ENCODE measurements around the gene CDKAL1. TPM values are rescaled to one million over a fixed set of nuclear protein-coding genes. Genes with fewer than 3 reads are reported as not detected.

The CDKAL1 gene
- total and polyA plus RNA-seq, 2 of the 13 experiments (the other 11 are each of a cell fraction or from before 2014, with no cell fraction given) = 9.5 to 27.7 TPM

DNA sequence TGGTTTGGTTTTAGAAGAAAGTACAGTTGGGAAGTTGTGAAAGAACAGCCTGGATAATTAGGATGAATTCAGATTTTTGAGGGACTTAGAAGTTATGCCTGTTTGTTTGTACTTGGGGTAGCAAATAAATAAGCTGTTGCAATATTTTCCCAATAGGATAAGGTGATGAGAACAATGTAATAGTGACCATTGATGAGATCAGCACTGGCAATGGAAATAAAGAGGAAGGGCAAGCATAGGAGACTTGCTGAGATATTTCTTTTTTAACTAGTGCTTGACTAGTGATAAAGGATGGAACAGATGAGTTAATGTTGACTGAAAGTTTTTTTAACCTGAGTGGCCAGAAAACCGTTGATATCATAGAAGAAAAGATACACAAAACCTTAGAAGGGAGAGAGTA is 498.8 kb downstream of the CDKAL1 start:
- BruUV-seq (replicated peaks) = no TSS peak
- H3K36me3 ChIP-seq (replicated peaks in 1 of 2; ENCODE audit: control insufficient read depth in 1 of 2, insufficient read depth in 2 of 2, low read length in 2 of 2) = no peaks in the 10 kb centered on the region
- no peak overlapping the region for H3K4me3 ChIP-seq (replicated peaks in 1 of 3; ENCODE audit: insufficient read depth in 1 of 3, low read depth in 2 of 3, low read length in 3 of 3)
- H3K27me3 ChIP-seq (ENCODE audit: control insufficient read depth in 1 of 2, insufficient read depth in 2 of 2, low read length in 2 of 2) = no peaks in the 10 kb centered on the region
- no peak overlapping the region for H2AFZ ChIP-seq (ENCODE audit: low read length)
- ChIA-PET CTCF (ENCODE audit: low intra/inter-chr PET ratio, low total read pairs) (no interaction called here), POLR2A (no interaction called here)
- intact Hi-C loops (cut with micrococcal nuclease; ENCODE audit: unreplicated experiment) = no loop called here
- no peak overlapping the region for H3K27ac ChIP-seq (ENCODE audit: extremely low read length, insufficient read depth, low read length)
- no peaks in the 10 kb centered on the region for H3K4me1 ChIP-seq (ENCODE audit: insufficient read depth, low read length)
- no peaks in the 10 kb centered on the region for H4K20me1 ChIP-seq (ENCODE audit: insufficient read depth, low read length)
- FAIRE-seq (no peak), DNase-seq (ENCODE audit: low spot score) (no peak), ATAC-seq (no peak)
- in situ Hi-C loops (cut with HindIII; ENCODE audit: extremely low pct_ligation_motif_present, low pct_unique_long_range_greater_than_20kb) = no loop called here
- WGBS (ENCODE audit: low lambda C conversion rate) = 80% methylated on average over 1 of the region's 1 CpG
- no peaks in the 10 kb centered on the region for H3K9me3 ChIP-seq (ENCODE audit: low read length)
- TF ChIP-seq ZNF7 (CRISPR knock-in tag; IDR thresholded peaks at IDR 0.05) (no peak), ZFP37 (CRISPR knock-in tag; IDR thresholded peaks at IDR 0.05; ENCODE audit: borderline replicate concordance) (no peak)
- H3K4me2 ChIP-seq (ENCODE audit: low read depth, low read length) = no peak overlapping the region
- H3K79me2 ChIP-seq (ENCODE audit: insufficient read depth, low read length) = no peaks in the 10 kb centered on the region
- no peak overlapping the region for H3K9ac ChIP-seq (ENCODE audit: insufficient read depth, low read depth, low read length)

DNA sequence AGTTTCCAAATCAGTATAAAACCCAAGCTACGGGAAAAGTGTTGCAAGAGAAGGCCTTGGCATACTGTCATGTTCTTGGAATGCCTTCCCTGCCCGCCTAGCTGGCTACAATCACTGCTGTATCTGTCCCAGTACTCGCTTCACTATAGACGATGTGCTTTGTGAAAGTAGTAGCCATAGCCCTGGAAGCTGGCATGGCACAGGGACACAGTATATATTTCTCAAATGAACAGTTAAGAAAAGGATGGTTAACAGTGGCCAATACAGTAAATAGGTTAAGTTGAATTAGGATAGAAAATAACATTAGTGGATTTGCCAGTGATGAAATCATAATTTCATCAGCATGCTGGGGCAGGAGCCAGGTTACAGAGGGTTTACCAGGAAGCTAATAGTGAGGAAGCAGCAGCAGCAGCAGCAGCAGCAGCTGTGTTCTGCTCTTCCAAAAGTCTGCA is 499.3 kb downstream of the CDKAL1 start:
- WGBS (ENCODE audit: low lambda C conversion rate) = 95% methylated on average over 4 of the region's 4 CpGs

DNA sequence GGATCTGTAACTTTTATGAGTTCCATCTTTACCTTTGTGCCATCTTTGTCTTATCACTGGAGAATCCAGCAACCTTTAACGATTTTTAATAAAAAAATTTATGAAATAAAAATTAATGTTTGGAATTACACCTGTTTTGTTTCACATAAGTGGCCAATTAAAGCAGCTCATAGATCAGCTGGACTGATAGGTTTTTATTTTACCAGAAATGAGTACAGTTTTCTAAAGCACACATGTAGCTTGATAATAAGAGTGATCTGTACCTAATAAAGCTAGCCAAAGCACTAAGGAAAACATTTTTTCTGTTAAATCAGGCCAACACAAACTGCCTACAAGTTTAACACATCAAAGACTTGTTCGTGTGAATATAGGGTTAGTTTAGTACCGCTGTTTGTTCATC is 500.1 kb downstream of the CDKAL1 start:
- intact Hi-C loops (cut with micrococcal nuclease; ENCODE audit: unreplicated experiment) = no loop called here
- H3K36me3 ChIP-seq (replicated peaks in 1 of 2; ENCODE audit: control insufficient read depth in 1 of 2, insufficient read depth in 2 of 2, low read length in 2 of 2) = no peaks in the 10 kb centered on the region
- ChIA-PET CTCF (ENCODE audit: low intra/inter-chr PET ratio, low total read pairs) (no interaction called here), POLR2A (no interaction called here)
- ATAC-seq = no peak
- no peak overlapping the region for H3K4me2 ChIP-seq (ENCODE audit: low read depth, low read length)
- no peak overlapping the region for H3K27ac ChIP-seq (ENCODE audit: extremely low read length, insufficient read depth, low read length)
- H3K4me1 ChIP-seq (ENCODE audit: insufficient read depth, low read length) = no peaks in the 10 kb centered on the region
- no TSS peak for BruUV-seq (replicated peaks)
- H3K4me3 ChIP-seq (replicated peaks in 1 of 3; ENCODE audit: insufficient read depth in 1 of 3, low read depth in 2 of 3, low read length in 3 of 3) = no peak overlapping the region
- WGBS (ENCODE audit: low lambda C conversion rate) = 75% methylated on average over 3 of the region's 3 CpGs
- H3K9ac ChIP-seq (ENCODE audit: insufficient read depth, low read depth, low read length) = no peak overlapping the region
- no peaks in the 10 kb centered on the region for H4K20me1 ChIP-seq (ENCODE audit: insufficient read depth, low read length)
- no peaks in the 10 kb centered on the region for H3K79me2 ChIP-seq (ENCODE audit: insufficient read depth, low read length)
- H3K9me3 ChIP-seq (ENCODE audit: low read length) = no peaks in the 10 kb centered on the region
- in situ Hi-C loops (cut with HindIII; ENCODE audit: extremely low pct_ligation_motif_present, low pct_unique_long_range_greater_than_20kb) = no loop called here
- H2AFZ ChIP-seq (ENCODE audit: low read length) = no peak overlapping the region
- FAIRE-seq = peak; percentile 21
- DNase-seq (ENCODE audit: low spot score) = no peak
- no peaks in the 10 kb centered on the region for H3K27me3 ChIP-seq (ENCODE audit: control insufficient read depth in 1 of 2, insufficient read depth in 2 of 2, low read length in 2 of 2)
- TF ChIP-seq ZC3H4 (CRISPR knock-in tag; IDR thresholded peaks at IDR 0.05; ENCODE audit: borderline replicate concordance) (no peak), EZH2 (conservative IDR thresholded peaks at IDR 0.05; ENCODE audit: low read depth, low read length) (no peak), SIN3B (IDR thresholded peaks at IDR 0.05; ENCODE audit: low read length) (no peak), ZNF816 (CRISPR knock-in tag; IDR thresholded peaks at IDR 0.05; ENCODE audit: borderline replicate concordance) (no peak), RBM39 (IDR thresholded peaks at IDR 0.05; ENCODE audit: low read depth, low read length, poor library complexity, severe bottlenecking) (no peak)
- TF ChIP-seq, protein P1, sequence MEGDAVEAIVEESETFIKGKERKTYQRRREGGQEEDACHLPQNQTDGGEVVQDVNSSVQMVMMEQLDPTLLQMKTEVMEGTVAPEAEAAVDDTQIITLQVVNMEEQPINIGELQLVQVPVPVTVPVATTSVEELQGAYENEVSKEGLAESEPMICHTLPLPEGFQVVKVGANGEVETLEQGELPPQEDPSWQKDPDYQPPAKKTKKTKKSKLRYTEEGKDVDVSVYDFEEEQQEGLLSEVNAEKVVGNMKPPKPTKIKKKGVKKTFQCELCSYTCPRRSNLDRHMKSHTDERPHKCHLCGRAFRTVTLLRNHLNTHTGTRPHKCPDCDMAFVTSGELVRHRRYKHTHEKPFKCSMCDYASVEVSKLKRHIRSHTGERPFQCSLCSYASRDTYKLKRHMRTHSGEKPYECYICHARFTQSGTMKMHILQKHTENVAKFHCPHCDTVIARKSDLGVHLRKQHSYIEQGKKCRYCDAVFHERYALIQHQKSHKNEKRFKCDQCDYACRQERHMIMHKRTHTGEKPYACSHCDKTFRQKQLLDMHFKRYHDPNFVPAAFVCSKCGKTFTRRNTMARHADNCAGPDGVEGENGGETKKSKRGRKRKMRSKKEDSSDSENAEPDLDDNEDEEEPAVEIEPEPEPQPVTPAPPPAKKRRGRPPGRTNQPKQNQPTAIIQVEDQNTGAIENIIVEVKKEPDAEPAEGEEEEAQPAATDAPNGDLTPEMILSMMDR (CRISPR knock-in tag; IDR thresholded peaks at IDR 0.05) = no peak

More for the DNA sequence above, 499.3 kb downstream of the CDKAL1 start:
- Histone ChIP-seq H3K79me2 (ENCODE audit: insufficient read depth, low read length) (no peaks in the 10 kb centered on the region), H3K9ac (ENCODE audit: insufficient read depth, low read depth, low read length) (no peak overlapping the region), H3K36me3 (replicated peaks in 1 of 2; ENCODE audit: control insufficient read depth in 1 of 2, insufficient read depth in 2 of 2, low read length in 2 of 2) (no peaks in the 10 kb centered on the region), H3K4me1 (ENCODE audit: insufficient read depth, low read length) (no peaks in the 10 kb centered on the region), H3K27me3 (ENCODE audit: control insufficient read depth in 1 of 2, insufficient read depth in 2 of 2, low read length in 2 of 2) (no peaks in the 10 kb centered on the region), H3K27ac (ENCODE audit: extremely low read length, insufficient read depth, low read length) (no peak overlapping the region), H3K4me3 (replicated peaks in 1 of 3; ENCODE audit: insufficient read depth in 1 of 3, low read depth in 2 of 3, low read length in 3 of 3) (no peak overlapping the region), H3K9me3 (ENCODE audit: low read length) (no peaks in the 10 kb centered on the region), H3K4me2 (ENCODE audit: low read depth, low read length) (no peak overlapping the region), H2AFZ (ENCODE audit: low read length) (no peak overlapping the region), H4K20me1 (ENCODE audit: insufficient read depth, low read length) (no peaks in the 10 kb centered on the region)
- ChIA-PET CTCF (ENCODE audit: low intra/inter-chr PET ratio, low total read pairs) (no interaction called here), POLR2A (no interaction called here)
- in situ Hi-C loops (cut with HindIII; ENCODE audit: extremely low pct_ligation_motif_present, low pct_unique_long_range_greater_than_20kb) = no loop called here
- no peak for FAIRE-seq
- DNase-seq (ENCODE audit: low spot score) = no peak
- TF ChIP-seq ZNF354B (CRISPR knock-in tag; IDR thresholded peaks at IDR 0.05) (no peak), RELA (CRISPR knock-in tag; IDR thresholded peaks at IDR 0.05) (no peak)
- no peak for ATAC-seq
- BruUV-seq (replicated peaks) = no TSS peak
- intact Hi-C loops (cut with micrococcal nuclease; ENCODE audit: unreplicated experiment) = no loop called here
